ENCODE results near the gene TBCK.
A peak's percentile ranks its signal among the peaks of the same experiment; 100 is the strongest.
"Not testable (repeated sequence)": the region's sequence is repeated elsewhere in the genome, so short reads cannot be mapped to it uniquely, and the experiment has no call there.

The TBCK gene

GRCh38 chr4:106213291-106213690 is 102.7 kb downstream of the TBCK start:
- not testable (repeated sequence) for DNase-seq (ENCODE audit: low spot score)

- DNase-seq (ENCODE audit: low spot score): no peak
Observed at GRCh38 chr4:106210021-106210420, 106.0 kb downstream of the TBCK start.

GRCh38 chr4:106208481-106209460 is 107.2 kb downstream of the TBCK start:
- no peak for DNase-seq (ENCODE audit: low spot score)

- peak; percentile 28 for DNase-seq (ENCODE audit: low spot score)
Observed at GRCh38 chr4:106201373-106201772, 114.6 kb downstream of the TBCK start.

GRCh38 chr4:106195435-106195950 is 120.5 kb downstream of the TBCK start:
- no peak for DNase-seq (ENCODE audit: low spot score)

GRCh38 chr4:106194801-106195200 is 121.2 kb downstream of the TBCK start:
- DNase-seq (ENCODE audit: low spot score): no peak

- no peak for DNase-seq (ENCODE audit: low spot score)
Observed at GRCh38 chr4:106192131-106192530, 123.9 kb downstream of the TBCK start.

- no peak for DNase-seq (ENCODE audit: low spot score)
Observed at GRCh38 chr4:106186201-106186600, 129.8 kb downstream of the TBCK start.

- no peak for DNase-seq (ENCODE audit: low spot score)
Observed at GRCh38 chr4:106183551-106183950, 132.5 kb downstream of the TBCK start.

- no peak for DNase-seq (ENCODE audit: low spot score)
Observed at GRCh38 chr4:106172861-106173260, 143.1 kb downstream of the TBCK start.

- DNase-seq (ENCODE audit: low spot score): no peak
Observed at GRCh38 chr4:106165351-106166010, 150.5 kb downstream of the TBCK start.

- no peak for DNase-seq (ENCODE audit: low spot score)
Observed at GRCh38 chr4:106162278-106162677, 153.7 kb downstream of the TBCK start.

- peak; percentile 44 for DNase-seq (ENCODE audit: low spot score)
Observed at GRCh38 chr4:106160560-106160959, 155.4 kb downstream of the TBCK start.

- no peak for DNase-seq (ENCODE audit: low spot score)
Observed at GRCh38 chr4:106149911-106150310, 166.1 kb downstream of the TBCK start.

GRCh38 chr4:106149026-106149425 is 167.0 kb downstream of the TBCK start:
- DNase-seq (ENCODE audit: low spot score): no peak

- DNase-seq (ENCODE audit: low spot score): no peak
Observed at GRCh38 chr4:106142616-106143127, 173.3 kb downstream of the TBCK start.

GRCh38 chr4:106140601-106141000 is 175.4 kb downstream of the TBCK start:
- DNase-seq (ENCODE audit: low spot score): no peak

GRCh38 chr4:106136777-106137331 is 179.2 kb downstream of the TBCK start:
- DNase-seq (ENCODE audit: low spot score): no peak

GRCh38 chr4:106132045-106132444 is 184.0 kb downstream of the TBCK start:
- no peak for DNase-seq (ENCODE audit: low spot score)

GRCh38 chr4:106126062-106126461 is 189.9 kb downstream of the TBCK start:
- DNase-seq (ENCODE audit: low spot score): no peak

- DNase-seq (ENCODE audit: low spot score): not testable (repeated sequence)
Observed at GRCh38 chr4:106119949-106120555, 196.0 kb downstream of the TBCK start.

- DNase-seq (ENCODE audit: low spot score): no peak
Observed at GRCh38 chr4:106116025-106116424, 200.0 kb downstream of the TBCK start.
